Activated CD4-positive, alpha-beta T cell treated with anti-CD3 and anti-CD28 coated beads, Interleukin-10, Interleukin-2, amounts not matched to agents 100 ng/mL and 50 ng/mL, durations not matched to agents 16 hours and 8 hours (primary cell): Measurements from ENCODE around the gene SP6.

Source experiments
- DNase-seq: peaks from one replicate; pipeline ENCODE4 v3.0.0-alpha.2; 2020

SP6 gene

DNA sequence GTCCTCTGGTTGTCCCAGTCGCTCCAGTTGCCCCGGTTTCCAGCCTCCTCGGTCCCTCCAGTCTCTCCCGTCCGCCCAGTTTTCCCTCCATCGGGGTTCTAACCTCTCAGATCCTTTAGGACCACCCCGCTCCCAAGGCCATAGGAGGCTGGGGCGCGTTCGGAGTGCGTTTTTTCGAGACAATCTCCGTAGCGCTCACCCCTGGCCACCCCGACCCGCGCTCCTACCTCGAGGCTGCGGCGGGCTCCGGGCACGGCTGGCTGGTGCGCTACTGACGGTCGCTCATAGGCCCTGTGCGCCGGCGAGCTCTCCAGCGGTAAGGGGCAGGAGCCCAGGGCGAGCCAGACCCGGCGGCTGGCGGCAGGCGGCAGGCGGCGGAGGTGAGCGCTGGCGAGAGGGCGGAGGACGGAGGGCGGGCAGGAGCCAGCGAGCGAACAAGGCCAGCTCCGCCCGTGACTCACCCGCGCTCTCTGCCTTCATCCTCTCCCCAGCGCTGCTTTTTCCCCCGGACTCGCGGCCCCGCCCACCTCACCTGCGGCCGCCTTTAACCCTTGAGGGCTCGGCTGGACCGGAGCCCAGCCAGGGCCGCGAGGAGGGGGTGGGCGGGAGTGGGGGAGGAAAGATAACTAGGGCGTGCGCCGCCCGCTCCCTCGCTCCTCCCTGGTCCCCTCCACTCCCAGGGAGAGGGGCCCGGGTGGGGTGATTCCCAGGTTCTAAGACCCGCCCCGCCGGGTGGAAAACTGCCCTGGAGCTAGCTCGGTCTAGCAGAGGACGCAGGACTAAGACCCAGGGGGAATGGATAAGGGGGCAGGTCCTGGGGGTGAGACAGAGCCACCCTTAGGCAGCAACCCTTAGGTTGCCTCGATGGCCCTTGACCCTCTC is at the start of gene SP6:
SP6 (minus strand) TSS at position 472 of the 882 bp plus-strand sequence. CDS start 2,734 bp downstream, outside the sequence.
- DNase-seq = peak; percentile 52

DNA sequence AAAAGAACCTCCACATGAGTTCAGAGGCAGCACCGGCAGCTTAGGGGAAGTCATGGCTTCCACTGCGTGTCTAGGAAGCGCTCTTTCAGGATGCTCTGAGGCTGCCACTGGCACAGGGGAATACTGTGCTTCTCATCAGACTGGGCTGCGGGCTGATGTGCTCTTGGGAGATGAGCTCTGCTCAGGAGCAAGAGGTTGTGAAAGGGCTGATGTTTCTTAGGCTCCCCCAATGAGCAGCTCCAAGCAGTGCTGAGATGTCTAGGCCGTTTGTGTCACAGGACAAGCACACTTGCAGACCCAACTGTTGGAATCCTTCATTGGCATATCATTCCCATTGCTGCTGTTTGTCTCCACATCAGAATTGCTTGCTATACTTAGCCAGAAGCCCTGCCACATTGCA is 48.7 kb upstream of the SP6 start:
- DNase-seq = no peak

DNA sequence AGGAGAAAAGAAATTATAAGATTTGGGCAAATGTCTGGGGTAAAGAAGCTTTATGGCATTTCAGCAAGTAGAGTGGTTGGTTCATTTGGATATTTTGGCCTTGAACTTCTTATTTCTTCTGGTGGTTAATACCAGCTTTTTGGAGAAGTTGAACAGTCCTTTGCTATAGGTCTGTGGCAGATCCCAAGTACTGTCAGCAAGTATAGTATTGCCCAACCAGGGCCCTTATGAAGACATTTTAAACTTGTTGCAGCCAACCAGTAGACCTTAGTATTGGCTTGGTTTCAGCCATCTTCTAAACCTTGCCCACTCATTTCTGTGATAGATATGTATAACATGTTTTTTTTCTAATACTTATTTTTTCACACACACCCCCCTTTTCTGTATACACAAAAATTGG is 47.3 kb upstream of the SP6 start:
- DNase-seq = no peak

DNA sequence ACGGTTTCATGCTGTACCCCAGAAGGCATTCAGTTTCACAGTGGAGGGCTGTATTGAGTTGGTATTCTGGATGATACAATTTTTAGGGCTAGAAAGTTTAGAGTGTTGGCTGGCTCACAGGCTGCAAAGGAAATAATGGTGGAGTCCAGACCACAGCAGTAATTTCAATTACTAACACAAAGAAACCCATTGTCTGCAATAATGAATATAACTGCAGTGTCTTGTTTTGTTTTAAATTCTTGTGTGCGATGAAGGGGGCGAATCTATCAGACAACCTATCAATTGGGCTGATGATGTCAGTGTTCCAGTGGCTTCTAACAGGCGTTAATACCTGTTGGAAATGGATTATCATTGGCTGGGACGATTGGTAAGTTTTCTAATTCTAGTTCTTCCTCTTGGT is 46.6 kb upstream of the SP6 start:
- no peak for DNase-seq

DNA sequence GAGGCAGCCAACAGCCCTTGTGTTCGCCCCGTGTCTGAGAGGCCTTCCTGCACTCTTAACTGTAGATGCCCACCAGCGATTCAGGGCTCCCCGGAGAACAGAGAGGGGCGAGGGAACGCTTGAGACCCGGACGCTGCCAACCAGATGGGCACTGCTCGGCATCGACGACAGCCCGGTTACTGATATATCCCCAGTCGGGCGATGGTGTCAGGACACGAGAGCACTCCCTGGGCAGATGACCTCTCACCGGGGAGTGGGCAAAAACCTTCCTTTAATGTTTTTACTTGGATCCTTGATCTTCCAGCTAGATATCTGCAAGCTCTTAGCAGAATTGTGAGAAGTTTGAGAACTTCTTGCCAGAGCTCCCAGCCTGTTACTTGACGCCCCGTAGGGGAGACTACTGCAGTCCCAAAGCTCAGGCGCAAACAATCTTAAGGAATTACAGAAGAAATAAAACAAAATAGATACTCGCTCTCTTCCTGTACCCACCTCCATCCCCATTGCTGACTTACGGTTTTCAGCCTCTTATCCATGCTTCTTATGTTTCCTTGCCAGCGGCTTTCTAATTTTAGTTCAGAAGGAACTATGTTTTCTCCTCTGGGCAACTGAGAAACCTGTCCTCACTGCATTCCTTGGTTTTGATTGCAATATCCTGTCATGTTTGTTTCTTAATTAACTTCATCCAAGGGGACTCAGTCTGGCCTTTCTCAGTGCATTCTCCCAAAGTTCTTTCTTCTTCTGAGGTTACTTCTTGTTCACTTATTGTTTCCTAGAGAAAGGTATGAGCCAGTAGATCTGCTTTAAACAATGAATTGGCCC is 45.9 kb upstream of the SP6 start:
- DNase-seq = no peak

DNA sequence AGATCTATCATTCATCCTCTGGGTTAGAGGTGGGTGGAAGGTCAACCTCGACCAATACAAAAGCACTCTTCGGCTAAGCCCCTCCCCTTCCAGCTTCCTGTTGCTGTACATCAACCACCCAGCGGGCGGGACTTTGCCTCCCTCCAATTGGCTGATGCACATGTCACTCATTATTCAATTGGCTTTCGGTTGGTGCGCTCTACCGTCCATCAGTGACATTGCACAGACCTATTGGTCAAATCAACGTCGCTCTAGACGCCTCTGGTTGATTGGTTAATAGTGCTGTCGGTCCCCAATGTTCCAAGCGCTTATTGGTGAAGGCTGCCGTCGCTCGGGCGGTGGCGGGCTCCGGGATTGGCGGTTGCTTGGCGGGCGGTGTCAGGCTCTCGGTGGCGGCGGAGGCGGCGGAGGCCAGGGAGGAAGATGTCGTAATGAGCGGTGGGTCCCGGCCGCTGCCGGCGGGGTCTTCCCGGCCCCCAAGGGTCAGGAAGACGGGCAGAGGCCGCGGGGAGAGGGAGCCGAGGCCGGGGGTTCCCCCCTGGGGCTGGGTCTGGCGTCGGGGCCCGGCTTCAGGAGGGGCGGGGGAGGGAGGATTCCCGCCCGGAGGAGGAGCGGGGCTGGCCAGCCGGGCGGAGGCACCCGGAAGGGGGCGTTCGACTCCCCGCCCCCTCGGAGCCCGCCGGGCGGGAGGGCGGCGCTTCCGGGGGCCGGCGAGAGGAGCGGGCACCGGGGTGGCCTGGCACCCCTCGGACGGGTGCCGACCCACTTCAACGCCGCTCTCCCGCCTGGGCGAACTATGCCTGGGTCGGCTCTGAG is 45.1 kb upstream of the SP6 start, which contains the start of gene SP2:
SP2 (plus strand) TSS at position 381 of the 816 bp plus-strand sequence; CDS start at position 432, 51 bp downstream.
- peak; percentile 100 for DNase-seq

DNA sequence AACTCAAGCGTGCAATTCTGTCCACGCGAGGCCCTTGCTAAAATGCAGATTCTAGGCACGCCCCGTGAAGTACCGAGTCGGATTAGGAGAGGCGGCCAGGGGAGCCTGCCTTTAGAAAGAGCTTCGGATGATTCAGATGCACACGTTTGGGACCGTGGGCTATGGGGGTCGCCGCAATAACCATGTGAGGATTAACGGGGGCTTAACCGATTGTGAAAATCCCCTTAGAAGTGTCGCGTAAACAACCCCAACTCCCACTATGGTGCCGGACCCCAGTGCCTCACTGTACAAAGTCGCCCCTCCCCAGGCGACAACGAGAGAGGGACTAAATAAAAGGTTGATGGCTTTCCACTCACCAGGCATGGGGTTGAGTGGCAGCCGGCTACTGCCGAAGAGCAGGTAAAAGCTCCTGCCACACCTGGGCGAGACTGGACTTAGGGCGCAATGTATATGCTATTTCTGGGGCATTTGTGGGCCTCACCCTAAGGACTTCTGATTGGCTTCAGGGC is 44.4 kb upstream of the SP6 start:
- DNase-seq = peak; percentile 22

DNA sequence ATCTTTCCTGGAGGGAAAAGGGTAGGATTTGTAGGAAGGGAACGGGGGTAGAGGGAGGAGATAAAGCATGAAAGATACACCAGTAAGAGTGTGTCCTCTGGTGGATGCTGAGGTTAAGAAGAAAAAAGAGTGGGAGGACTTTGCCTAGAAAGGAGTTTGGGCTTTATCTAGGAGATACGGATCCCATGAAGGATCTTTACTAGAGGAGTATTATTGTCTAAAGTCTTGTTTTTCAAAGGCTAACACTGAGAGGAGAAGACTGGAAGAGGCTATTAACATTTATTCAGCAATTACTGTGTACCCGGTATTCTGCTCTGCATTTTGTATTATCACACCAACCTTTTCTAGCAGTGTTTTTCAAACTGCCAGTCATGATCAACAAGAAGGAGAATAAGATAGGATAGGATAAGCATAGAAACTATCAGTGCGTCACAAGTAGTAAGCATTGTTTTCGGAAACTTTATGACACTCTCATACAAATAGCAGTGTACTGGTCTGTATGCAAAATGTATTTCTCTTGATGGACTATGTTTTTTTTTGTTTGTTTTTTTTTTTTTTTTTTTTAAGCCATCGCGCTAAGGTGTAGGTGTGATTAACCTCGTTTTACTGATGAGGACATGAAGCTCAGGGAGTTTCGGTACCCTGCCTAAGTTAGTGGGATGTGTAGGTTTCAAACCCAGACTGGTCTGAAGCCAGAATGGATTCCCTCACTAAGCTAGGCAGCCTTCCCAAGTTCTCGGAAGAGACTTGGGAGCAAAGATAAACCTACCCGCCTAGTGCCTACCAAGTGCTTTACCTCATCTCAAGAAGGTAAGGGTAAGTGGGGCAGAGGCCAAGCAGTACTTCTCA is 43.8 kb upstream of the SP6 start:
- DNase-seq = no peak

DNA sequence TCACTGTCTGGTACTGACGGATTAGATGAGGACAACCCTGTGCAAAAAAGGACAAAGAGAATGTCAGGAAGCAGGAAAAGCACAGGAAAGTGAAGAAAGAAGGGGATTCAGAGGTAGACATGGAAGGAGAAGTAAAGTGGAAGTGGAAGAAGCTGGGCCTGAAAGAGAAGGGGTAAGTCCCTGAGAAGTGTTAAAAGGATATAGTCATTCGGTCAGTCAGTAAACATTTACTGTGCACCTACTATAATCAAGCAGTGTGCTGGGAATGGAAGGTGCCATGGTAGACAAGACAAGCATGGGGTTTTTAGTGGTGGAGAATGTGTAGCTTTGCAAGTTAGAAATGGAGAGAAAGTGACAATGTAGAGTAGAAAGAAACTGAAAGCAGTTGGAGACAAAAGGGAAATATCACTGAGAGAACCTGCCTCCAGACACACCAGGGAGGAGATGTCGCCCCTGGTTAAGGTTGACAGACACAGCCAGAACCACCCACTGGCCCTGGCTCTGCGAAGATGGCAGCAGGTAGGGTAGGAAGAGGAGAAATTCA is 40.7 kb upstream of the SP6 start:
- DNase-seq = no peak

DNA sequence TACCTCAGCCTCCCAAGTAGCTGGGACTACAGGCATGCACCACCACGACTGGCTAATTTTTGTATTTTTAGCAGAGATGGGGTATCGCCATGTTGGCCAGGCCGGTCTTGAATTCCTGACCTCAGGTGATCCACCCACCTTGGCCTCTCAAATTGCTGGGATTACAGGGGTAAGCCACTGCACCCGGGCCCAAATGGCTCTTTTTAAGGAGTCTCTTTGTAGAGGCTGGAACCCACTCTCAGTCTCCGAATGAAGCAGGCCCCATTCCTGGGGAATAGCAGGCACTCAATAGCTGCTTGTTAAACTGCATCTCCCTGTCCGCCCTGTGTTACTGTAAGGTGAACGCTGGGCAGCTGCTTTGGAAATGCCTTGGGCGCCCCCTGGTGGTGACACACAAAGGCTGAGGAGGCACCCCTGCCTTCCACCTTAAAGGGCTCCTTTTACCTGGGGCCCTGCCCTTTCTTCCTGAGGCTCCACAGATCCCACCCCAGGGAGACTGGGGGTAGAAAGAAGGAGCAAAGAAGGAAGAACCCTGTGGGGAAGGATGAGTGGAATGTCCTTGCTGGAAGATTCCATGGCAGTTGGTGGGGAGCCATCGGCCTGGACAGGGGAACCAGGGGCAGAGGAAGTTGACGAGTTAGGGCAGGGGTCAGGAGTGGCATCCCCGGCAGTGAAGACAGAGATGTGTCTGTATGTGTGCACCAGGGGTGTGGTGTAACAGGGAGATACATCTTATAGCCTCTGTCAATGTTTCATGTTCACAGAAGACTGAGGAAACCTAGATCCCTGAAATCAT is 39.0 kb upstream of the SP6 start:
- peak; percentile 91 for DNase-seq

DNA sequence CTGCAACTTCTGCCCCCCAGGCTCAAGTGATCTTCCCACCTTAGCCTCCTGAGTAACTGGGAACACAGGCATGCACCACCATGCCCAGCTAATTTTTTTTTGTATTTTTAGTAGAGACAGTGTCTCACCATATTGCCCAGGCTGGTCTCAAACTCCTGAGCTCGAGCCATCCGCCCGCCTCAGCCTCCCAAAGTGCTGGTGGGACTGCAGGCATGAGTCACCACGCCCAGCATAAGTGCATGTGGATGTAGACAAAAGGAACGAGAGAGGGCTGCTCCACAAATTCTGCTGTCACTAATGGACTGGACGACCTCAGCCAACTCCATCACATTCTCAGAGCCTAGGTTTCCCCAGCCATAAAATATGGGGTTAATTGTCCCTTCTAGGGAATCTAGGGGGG is 37.3 kb upstream of the SP6 start:
- no peak for DNase-seq

DNA sequence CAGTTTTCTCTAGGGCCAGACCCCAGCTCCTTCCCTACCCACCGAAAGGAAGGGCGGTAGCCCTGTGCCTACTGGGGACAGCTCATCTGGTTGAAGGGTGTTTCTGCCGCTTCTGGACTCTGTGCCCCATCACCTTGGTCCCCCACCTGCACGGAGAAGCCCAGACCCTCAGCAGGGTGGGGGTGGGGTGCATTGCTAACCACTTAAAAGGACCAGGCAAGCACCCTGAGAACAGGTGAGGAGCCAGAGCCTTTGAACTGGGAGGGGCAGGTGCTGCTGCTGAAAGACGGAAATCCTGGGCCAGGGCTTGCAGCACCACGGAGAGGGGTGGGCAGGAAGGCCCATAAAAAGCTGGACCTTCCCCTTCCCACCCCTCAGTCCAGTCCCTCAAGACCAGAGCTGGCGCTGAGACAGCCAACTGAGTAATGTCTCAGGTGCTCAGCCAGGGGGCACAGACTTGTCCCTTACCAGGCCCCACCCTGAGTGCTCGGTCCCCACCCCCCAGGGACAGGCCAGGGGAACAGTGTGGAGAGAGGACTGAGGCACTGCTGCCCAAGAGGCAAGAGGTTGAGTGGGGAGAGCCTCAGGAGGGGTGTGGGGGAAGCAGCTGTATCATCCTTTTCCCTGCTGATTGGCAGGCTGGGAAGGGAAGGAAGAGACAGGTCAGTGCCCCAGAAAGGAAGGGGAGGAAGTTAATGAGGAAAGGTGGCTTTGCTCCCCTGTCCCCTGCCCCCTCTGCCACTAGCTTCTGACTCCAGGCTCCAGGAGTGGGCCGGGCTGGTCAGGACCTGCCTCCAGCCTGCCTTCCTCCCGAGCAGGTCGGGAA is 34.2 kb upstream of the SP6 start:
- DNase-seq = no peak

DNA sequence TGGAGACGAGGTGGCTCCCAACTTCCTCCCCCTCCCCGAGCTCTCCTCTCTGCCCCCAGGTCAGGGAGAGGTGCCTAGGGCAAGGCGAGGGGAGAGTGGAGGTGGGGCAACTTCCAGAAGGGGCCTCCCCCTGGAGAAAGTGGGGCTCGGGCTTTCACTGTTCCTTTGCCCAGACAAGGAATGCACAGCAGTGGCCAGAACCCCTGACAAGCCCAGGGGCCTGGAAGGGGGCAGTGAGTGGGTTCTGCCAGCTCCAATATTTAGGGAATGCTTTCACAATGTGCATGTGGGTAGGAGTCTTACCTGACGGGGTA is 33.4 kb upstream of the SP6 start:
- DNase-seq = no peak

DNA sequence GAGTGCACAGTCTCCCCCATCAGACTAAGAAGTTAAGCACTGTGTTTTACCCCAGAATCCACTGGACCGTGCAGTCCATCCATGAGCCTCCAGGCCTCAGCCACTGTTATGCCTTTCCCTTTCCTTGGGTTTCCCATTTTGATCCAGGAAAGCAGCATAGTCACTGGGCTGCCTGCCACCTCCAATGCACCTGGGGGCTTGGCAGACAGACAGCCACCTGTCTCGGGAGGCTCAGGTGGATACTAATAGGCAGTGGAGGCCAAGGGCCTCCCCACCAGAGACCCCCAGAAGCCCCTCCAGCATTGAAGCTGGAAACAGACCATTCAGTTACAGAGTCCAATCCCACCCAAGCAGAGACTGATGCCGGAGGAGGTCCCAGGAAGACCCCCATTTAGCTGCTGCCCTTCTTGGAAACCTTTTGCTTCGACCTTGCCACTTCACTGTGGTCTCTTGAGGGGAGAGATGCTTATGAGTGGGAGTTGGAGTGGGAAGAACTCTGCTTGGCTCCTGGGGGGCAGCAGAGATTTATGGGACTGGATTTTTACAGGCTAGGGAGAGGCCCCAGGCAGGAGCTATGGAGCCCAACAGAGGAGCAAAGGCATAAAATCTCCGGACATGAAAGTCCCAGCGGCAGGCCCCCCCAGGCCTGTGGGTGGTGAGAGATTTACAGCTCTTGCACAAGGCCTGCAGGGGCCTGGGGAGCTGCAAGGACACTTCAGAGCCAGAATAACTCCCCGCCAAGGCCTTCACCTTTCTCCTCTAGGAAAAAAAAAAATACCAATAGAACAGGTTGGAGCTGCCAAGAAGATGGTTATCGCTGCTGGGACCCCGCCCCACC is 32.8 kb upstream of the SP6 start:
- no peak for DNase-seq

DNA sequence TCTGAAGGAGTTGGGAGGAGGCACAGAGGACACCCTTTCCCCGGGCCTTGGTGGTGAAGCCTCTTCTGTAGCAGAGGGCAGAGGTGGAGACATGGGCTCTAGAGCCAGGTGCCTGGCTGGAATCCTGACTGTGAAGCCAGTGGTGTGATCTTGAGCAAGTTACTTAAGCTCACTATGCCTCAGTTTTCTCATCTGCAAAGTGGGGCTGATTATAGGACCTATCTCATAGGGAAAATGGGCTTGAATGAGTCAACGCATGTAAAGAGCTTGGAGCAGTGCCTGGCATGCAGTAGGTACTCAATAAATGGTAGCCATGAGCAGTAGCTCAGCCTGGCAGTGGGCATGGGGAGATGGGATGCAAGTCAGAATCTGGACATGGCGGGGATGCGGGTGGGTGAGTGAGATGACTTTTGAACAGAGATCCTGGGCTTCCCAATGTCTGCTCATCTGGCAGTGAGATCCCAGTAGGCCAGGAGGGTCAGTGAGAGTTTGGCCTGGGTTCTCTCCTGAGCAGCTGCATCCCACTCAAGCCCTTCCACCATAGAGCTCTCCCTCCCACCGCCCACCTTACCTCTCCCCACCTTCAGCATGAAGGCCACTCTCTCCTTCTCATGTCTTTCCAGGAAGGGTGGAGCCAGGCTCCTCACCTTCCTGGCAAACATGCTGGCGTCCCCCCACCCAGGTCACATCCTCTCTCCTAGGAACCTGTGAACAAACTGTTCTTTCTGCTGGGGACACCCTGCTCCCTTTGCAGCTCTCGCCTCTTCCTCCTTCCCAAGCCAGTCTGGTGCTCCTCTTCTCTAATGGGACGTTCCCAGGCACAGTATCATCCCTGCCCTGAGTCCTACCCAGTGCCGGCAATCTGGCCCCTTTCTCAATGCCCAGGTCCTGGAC is 32.0 kb upstream of the SP6 start:
- no peak for DNase-seq

DNA sequence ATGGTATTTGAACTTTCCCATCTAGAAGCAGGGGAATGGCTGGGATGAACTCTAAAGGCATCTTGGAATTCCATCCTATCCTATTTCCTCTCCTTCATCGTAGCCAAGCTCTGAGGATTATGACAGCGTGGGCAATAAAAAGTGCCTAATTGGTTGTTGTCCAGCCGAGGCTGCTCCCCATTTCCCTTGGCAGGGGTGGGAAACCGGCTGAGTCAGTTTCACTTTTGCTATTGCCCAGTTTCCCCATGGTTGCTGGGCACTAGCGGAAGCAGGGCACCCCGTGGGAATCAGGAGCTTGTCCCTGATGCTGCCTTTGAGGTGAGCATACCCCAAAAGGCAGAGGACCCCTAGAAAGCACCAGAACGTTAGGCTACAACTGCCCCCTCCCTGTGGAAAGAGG is 31.3 kb upstream of the SP6 start:
- DNase-seq = no peak

DNA sequence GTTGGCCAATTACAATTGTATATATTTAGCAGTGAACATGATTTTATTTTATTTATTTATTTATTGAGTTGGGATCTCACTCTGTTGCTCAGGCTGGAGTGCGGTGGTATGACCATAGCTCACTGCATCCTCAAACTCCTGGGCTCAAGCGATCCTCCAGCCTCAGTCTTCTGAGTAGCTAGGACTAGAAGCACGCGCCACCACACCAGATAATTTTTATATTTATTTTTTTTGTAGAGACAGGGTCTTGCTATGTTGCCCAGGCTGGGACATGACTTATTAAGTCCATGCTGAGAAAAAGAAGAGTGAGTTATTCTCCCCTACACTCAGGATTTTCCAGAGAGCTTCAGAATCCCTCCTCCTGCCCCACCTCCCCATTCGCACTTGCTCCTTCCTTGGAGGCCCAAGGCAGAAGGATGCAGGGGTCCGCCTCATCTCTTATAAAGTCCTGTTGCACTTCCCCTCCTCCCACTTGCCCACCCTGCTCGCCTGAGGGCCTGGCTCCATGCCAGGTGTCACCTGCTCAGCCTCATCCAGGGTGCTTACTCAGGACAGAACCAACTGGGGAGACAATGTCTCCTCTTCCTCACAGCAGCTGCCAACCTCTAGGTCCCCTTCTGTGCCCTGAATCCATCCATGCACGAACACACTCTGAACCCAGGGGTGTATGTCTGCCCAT is 29.0 kb upstream of the SP6 start:
- DNase-seq = no peak
